DMS53 treated with DMSO at 0.1 percent for 48 hours (cell line): ENCODE measurements around the gene RBMS2.

ENCODE experiments used
- DNase-seq: peaks from one replicate; lab custom pipeline; 2025; ENCODE audit not compliant: unreplicated experiment; lab: John Stamatoyannopoulos, UW

Gene RBMS2

GRCh38 chr12:56630180-56630632 is 108.6 kb downstream of the RBMS2 start, which contains the start of gene BAZ2A:
BAZ2A (minus strand) TSS chr12:56630326; CDS start chr12:56617530, 12,796 bp downstream.
- DNase-seq, result peak; percentile 69

GRCh38 chr12:56631790-56632700 is 110.4 kb downstream of the RBMS2 start:
- DNase-seq, result no peak

GRCh38 chr12:56632701-56633467 is 111.3 kb downstream of the RBMS2 start:
- DNase-seq, result no peak

GRCh38 chr12:56633468-56634241 is 112.0 kb downstream of the RBMS2 start:
- no peak for DNase-seq

- DNase-seq, result no peak
These were observed 112.7 kb downstream of the RBMS2 start for GRCh38 chr12:56634242-56634836.

GRCh38 chr12:56634837-56635791 is 113.5 kb downstream of the RBMS2 start:
- DNase-seq, result peak; percentile 85

GRCh38 chr12:56635806-56636674 is 114.4 kb downstream of the RBMS2 start:
- peak; percentile 83 for DNase-seq

- DNase-seq, result peak; percentile 99
These were observed 115.3 kb downstream of the RBMS2 start for GRCh38 chr12:56636675-56637540.

GRCh38 chr12:56637621-56638020 is 116.0 kb downstream of the RBMS2 start:
- DNase-seq, result no peak

GRCh38 chr12:56641219-56641618 is 119.6 kb downstream of the RBMS2 start:
- no peak for DNase-seq

GRCh38 chr12:56644654-56645053 is 123.0 kb downstream of the RBMS2 start:
- no peak for DNase-seq

GRCh38 chr12:56645201-56645716 is 123.6 kb downstream of the RBMS2 start:
- DNase-seq, result no peak
